ENCODE results near the gene TRIM33.

The TRIM33 gene

GRCh38 chr1:114495486-114495885 lies 15.5 kb downstream of the TRIM33 start:
- no peak for DNase-seq (ENCODE audit: low read depth in 1 of 2, low spot score in 1 of 2)
- Histone ChIP-seq H3K4me3 (replicated peaks; ENCODE audit: insufficient read depth, low read length) (no peak overlapping the region), H3K27me3 (ENCODE audit: insufficient read depth, poor library complexity, severe bottlenecking) (no peaks in the 10 kb centered on the region), H3K27ac (replicated peaks) (no peak overlapping the region)
- no peak for TF ChIP-seq POLR2AphosphoS5 (IDR thresholded peaks at IDR 0.05; ENCODE audit: low read depth)

GRCh38 chr1:114492978-114493377 lies 18.0 kb downstream of the TRIM33 start:
- TF ChIP-seq POLR2AphosphoS5 (IDR thresholded peaks at IDR 0.05; ENCODE audit: low read depth) (no peak), REST (IDR thresholded peaks at IDR 0.05; ENCODE audit: insufficient replicate concordance, low read depth) (no peak), CTCF (IDR thresholded peaks at IDR 0.05; ENCODE audit: insufficient read depth, low read length) (no peak), GABPA (IDR thresholded peaks at IDR 0.05; ENCODE audit: low read depth) (no peak)
- H3K27me3 ChIP-seq (ENCODE audit: insufficient read depth, poor library complexity, severe bottlenecking): no peaks in the 10 kb centered on the region
- no peak overlapping the region for H3K27ac ChIP-seq (replicated peaks)
- DNase-seq (ENCODE audit: low read depth in 1 of 2, low spot score in 1 of 2): no peak
- no peak overlapping the region for H3K4me3 ChIP-seq (replicated peaks; ENCODE audit: insufficient read depth, low read length)

- Histone ChIP-seq H3K27me3 (ENCODE audit: insufficient read depth, poor library complexity, severe bottlenecking) (no peaks in the 10 kb centered on the region), H3K27ac (replicated peaks) (no peak overlapping the region), H3K4me3 (replicated peaks; ENCODE audit: insufficient read depth, low read length) (no peak overlapping the region)
- DNase-seq (ENCODE audit: low read depth in 1 of 2, low spot score in 1 of 2): no peak
- TF ChIP-seq GABPA (IDR thresholded peaks at IDR 0.05; ENCODE audit: low read depth) (no peak), CTCF (IDR thresholded peaks at IDR 0.05; ENCODE audit: insufficient read depth, low read length) (no peak), SPI1 (IDR thresholded peaks at IDR 0.05; ENCODE audit: borderline replicate concordance, low read depth) (no peak), REST (IDR thresholded peaks at IDR 0.05; ENCODE audit: insufficient replicate concordance, low read depth) (no peak), POLR2AphosphoS5 (IDR thresholded peaks at IDR 0.05; ENCODE audit: low read depth) (no peak)
Measured at GRCh38 chr1:114490274-114490693, 20.7 kb downstream of the TRIM33 start.

DNA sequence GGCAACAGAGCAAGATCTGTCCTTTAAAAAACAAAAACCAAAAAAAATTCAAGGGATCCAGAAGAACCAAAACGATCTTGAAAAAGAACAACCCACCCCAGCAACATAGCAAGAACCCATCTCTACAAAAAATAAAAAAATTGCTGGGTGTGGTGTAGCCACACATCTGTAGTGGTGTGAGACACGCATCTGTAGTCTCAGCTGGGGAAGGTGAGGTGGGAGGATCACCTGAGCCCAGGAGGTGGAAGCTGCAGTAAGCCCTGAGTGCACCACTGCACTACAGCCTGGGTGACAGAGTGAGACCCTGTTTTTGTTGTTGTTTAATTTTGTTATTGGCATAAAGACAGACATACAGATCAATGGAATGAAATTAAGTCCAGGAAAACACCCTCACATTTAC lies 22.3 kb downstream of the TRIM33 start:
- no peak overlapping the region for H3K4me3 ChIP-seq (replicated peaks; ENCODE audit: insufficient read depth, low read length)
- no peak for DNase-seq (ENCODE audit: low read depth in 1 of 2, low spot score in 1 of 2)
- H3K27me3 ChIP-seq (ENCODE audit: insufficient read depth, poor library complexity, severe bottlenecking): no peaks in the 10 kb centered on the region
- H3K27ac ChIP-seq (replicated peaks): no peak overlapping the region
- TF ChIP-seq REST (IDR thresholded peaks at IDR 0.05; ENCODE audit: insufficient replicate concordance, low read depth) (no peak), CTCF (IDR thresholded peaks at IDR 0.05; ENCODE audit: insufficient read depth, low read length) (no peak), GABPA (IDR thresholded peaks at IDR 0.05; ENCODE audit: low read depth) (no peak), POLR2AphosphoS5 (IDR thresholded peaks at IDR 0.05; ENCODE audit: low read depth) (no peak), SPI1 (IDR thresholded peaks at IDR 0.05; ENCODE audit: borderline replicate concordance, low read depth) (no peak)

Data from HL-60 (cell line).